CD4-positive, alpha-beta memory T cell (primary cell): Measurements from ENCODE around the gene LRP1B. TPM values are rescaled to one million over a fixed set of nuclear protein-coding genes. Genes with fewer than 3 reads are reported as not detected.

Source experiments
- CTCF ChIA-PET: fragments of 350-600 bp; sonication (Branson Sonifier 250); formaldehyde crosslinking; loops from one replicate; lab custom pipeline; 2021; ENCODE audit warnings: inconsistent platforms; ENCODE audit not compliant: partially characterized antibody; lab: Charles Lee
- POLR2A ChIA-PET: fragments of 350-600 bp; sonication (Branson Sonifier 250); formaldehyde crosslinking; loops from one replicate; lab custom pipeline; 2021; ENCODE audit not compliant: partially characterized antibody; lab: Charles Lee
- DNase-seq, 5 donors: peaks; one replicate each; pipeline versions ENCODE4 v3.0.0 to v3.0.0-alpha.2; 2020 to 2022; ENCODE audit warnings: mixed read lengths in 1 of 5
- H3K27ac ChIP-seq: one replicate; pipeline ENCODE4 v1.7.0; 2013; ENCODE audit warnings: low read depth, low read length
- H3K27me3 ChIP-seq: 2 replicates; pipeline ENCODE4 v1.7.0; 2013; ENCODE audit warnings: mild to moderate bottlenecking, low read length, moderate library complexity; ENCODE audit not compliant: insufficient read depth
- H3K36me3 ChIP-seq: 2 replicates; pipeline ENCODE4 v1.7.0; 2013; ENCODE audit warnings: mild to moderate bottlenecking, low read length, moderate library complexity; ENCODE audit not compliant: insufficient read depth
- H3K4me1 ChIP-seq: 2 replicates; pipeline ENCODE4 v1.7.0; 2013; ENCODE audit warnings: mild to moderate bottlenecking, low read length, moderate library complexity; ENCODE audit not compliant: insufficient read depth
- H3K4me3 ChIP-seq, 2 donors: one replicate each; pipeline ENCODE4 v1.7.0; 2013; ENCODE audit warnings: low read length in 2 of 2, mild to moderate bottlenecking in 1 of 2
- H3K9me3 ChIP-seq, 2 donors: one replicate each; pipeline ENCODE4 v1.7.0; 2013; ENCODE audit warnings: low read length in 2 of 2, control low read depth in 1 of 2; ENCODE audit not compliant: control insufficient read depth in 1 of 2
- H3K27ac Mint-ChIP-seq, 7 donors: one replicate each; pipeline ENCODE4 v1.8.0; 2020 to 2021; ENCODE audit warnings: mixed read lengths in 7 of 7, mild to moderate bottlenecking in 6 of 7, inconsistent platforms in 3 of 7, moderate library complexity in 3 of 7
- H3K27me3 Mint-ChIP-seq, 2 donors: one replicate each; pipeline ENCODE4 v1.8.0; 2020 to 2021; ENCODE audit warnings: mixed read lengths in 2 of 2
- H3K36me3 Mint-ChIP-seq, 2 donors: one replicate each; pipeline ENCODE4 v1.8.0; 2020 to 2021; ENCODE audit warnings: mixed read lengths in 2 of 2, inconsistent platforms in 1 of 2, mild to moderate bottlenecking in 1 of 2
- H3K4me1 Mint-ChIP-seq, 4 donors: one replicate each; pipeline ENCODE4 v1.8.0; 2020 to 2021; ENCODE audit warnings: mixed read lengths in 4 of 4, mild to moderate bottlenecking in 1 of 4
- H3K4me3 Mint-ChIP-seq, 8 donors: one replicate each; pipeline ENCODE4 v1.8.0; 2020 to 2021; ENCODE audit warnings: mixed read lengths in 8 of 8, mild to moderate bottlenecking in 7 of 8, moderate library complexity in 6 of 8, inconsistent platforms in 3 of 8
- H3K9me3 Mint-ChIP-seq, 8 donors: one replicate each; pipeline ENCODE4 v1.8.0; 2020 to 2021; ENCODE audit warnings: mixed read lengths in 8 of 8, mild to moderate bottlenecking in 5 of 8, inconsistent platforms in 3 of 8, moderate library complexity in 1 of 8
- intact Hi-C: fragments of 100-400 bp; cut with micrococcal nuclease; formaldehyde crosslinking; loops from one replicate; pipeline ENCODE4 v1.15.1; 2023
- polyA plus RNA-seq, 2 donors: library from polyadenylated mRNA; unstranded; fragments of 300-500 nt; fragmentation: Illumina TruSeq; gene quantifications; one replicate each; pipeline ENCODE4 v1.2.3, GENCODE V29; 2021
- total RNA-seq, 2 experiments: library from RNA; stranded (reverse); gene quantifications; one replicate each; pipeline ENCODE4 v1.2.3, GENCODE V29; 2021

The LRP1B gene
- total and polyA plus RNA-seq, 4 experiments from 2014 or later: not detected

- CTCF ChIA-PET: no interaction called here
- Mint-ChIP-seq H3K27ac (no peak overlapping the region), H3K4me1 (no peaks in the 10 kb centered on the region), H3K36me3 (no peaks in the 10 kb centered on the region), H3K9me3 (peaks cover 0 to 12% (median 4%) of the 10 kb centered on the region in 8 donors), H3K27me3 (no peaks in the 10 kb centered on the region), H3K4me3 (no peak overlapping the region)
- no peaks in the 10 kb centered on the region for H3K9me3 ChIP-seq
- no peak overlapping the region for H3K4me3 ChIP-seq
- intact Hi-C loops: no loop called here
- no peak overlapping the region for H3K27ac ChIP-seq
- POLR2A ChIA-PET: no interaction called here
- DNase-seq: no peak
- H3K36me3 ChIP-seq: no peaks in the 10 kb centered on the region
- H3K27me3 ChIP-seq: no peaks in the 10 kb centered on the region
- H3K4me1 ChIP-seq: no peaks in the 10 kb centered on the region
Measured at GRCh38 chr2:141259683-141260082, 871.1 kb downstream of the LRP1B start.

GRCh38 chr2:141242008-141242407 lies 888.8 kb downstream of the LRP1B start:
- no peak overlapping the region for H3K4me3 ChIP-seq
- no peaks in the 10 kb centered on the region for H3K36me3 ChIP-seq
- no peak overlapping the region for H3K4me3 Mint-ChIP-seq
- H3K27ac ChIP-seq: no peak overlapping the region
- H3K27me3 Mint-ChIP-seq: no peaks in the 10 kb centered on the region
- no peak for DNase-seq
- ChIA-PET POLR2A (no interaction called here), CTCF (no interaction called here)
- no peaks in the 10 kb centered on the region for H3K4me1 ChIP-seq
- intact Hi-C loops: no loop called here
- H3K9me3 ChIP-seq: no peaks in the 10 kb centered on the region
- no peaks in the 10 kb centered on the region for H3K36me3 Mint-ChIP-seq
- H3K9me3 Mint-ChIP-seq: peaks cover 0 to 16% (median 10%) of the 10 kb centered on the region in 8 donors
- no peaks in the 10 kb centered on the region for H3K4me1 Mint-ChIP-seq
- H3K27ac Mint-ChIP-seq: no peak overlapping the region
- H3K27me3 ChIP-seq: no peaks in the 10 kb centered on the region

- H3K9me3 Mint-ChIP-seq: peaks cover 2 to 21% (median 13%) of the 10 kb centered on the region in 8 donors
- intact Hi-C loops: no loop called here
- CTCF ChIA-PET: no interaction called here
Measured at GRCh38 chr2:141226560-141226959, 904.3 kb downstream of the LRP1B start.

GRCh38 chr2:141207036-141207385 lies 923.8 kb downstream of the LRP1B start:
- Histone ChIP-seq H3K27ac (no peak overlapping the region), H3K36me3 (no peaks in the 10 kb centered on the region), H3K9me3 (peaks cover 0 to 3% of the 10 kb centered on the region in 2 donors), H3K27me3 (no peaks in the 10 kb centered on the region), H3K4me3 (no peak overlapping the region), H3K4me1 (no peaks in the 10 kb centered on the region)
- Mint-ChIP-seq H3K27ac (no peak overlapping the region), H3K4me3 (no peak overlapping the region), H3K36me3 (no peaks in the 10 kb centered on the region), H3K27me3 (no peaks in the 10 kb centered on the region), H3K9me3 (peaks cover 4 to 14% (median 8%) of the 10 kb centered on the region in 8 donors), H3K4me1 (no peaks in the 10 kb centered on the region)
- DNase-seq: no peak
- intact Hi-C loops: no loop called here
- POLR2A ChIA-PET: no interaction called here
- CTCF ChIA-PET: no interaction called here

More at GRCh38 chr2:141226560-141226959, 904.3 kb downstream of the LRP1B start:
- Histone ChIP-seq H3K27ac (no peak overlapping the region), H3K4me3 (no peak overlapping the region), H3K9me3 (no peaks in the 10 kb centered on the region), H3K4me1 (no peaks in the 10 kb centered on the region), H3K27me3 (no peaks in the 10 kb centered on the region), H3K36me3 (no peaks in the 10 kb centered on the region)
- Mint-ChIP-seq H3K27me3 (no peaks in the 10 kb centered on the region), H3K27ac (no peak overlapping the region), H3K4me3 (no peak overlapping the region), H3K36me3 (no peaks in the 10 kb centered on the region), H3K4me1 (no peaks in the 10 kb centered on the region)
- POLR2A ChIA-PET: no interaction called here
- no peak for DNase-seq

GRCh38 chr2:141201016-141201565 lies 929.7 kb downstream of the LRP1B start:
- Histone ChIP-seq H3K9me3 (no peaks in the 10 kb centered on the region), H3K27ac (no peak overlapping the region), H3K27me3 (no peaks in the 10 kb centered on the region), H3K4me3 (no peak overlapping the region), H3K4me1 (no peaks in the 10 kb centered on the region), H3K36me3 (no peaks in the 10 kb centered on the region)
- Mint-ChIP-seq H3K27ac (no peak overlapping the region), H3K4me1 (no peaks in the 10 kb centered on the region), H3K9me3 (peaks cover 0 to 18% (median 8%) of the 10 kb centered on the region in 8 donors), H3K36me3 (no peaks in the 10 kb centered on the region), H3K27me3 (no peaks in the 10 kb centered on the region), H3K4me3 (no peak overlapping the region)
- DNase-seq: no peak
- intact Hi-C loops: no loop called here
- POLR2A ChIA-PET: no interaction called here
- CTCF ChIA-PET: no interaction called here

GRCh38 chr2:141200191-141200590 lies 930.6 kb downstream of the LRP1B start:
- Histone ChIP-seq H3K36me3 (no peaks in the 10 kb centered on the region), H3K27ac (no peak overlapping the region), H3K4me3 (no peak overlapping the region), H3K4me1 (no peaks in the 10 kb centered on the region), H3K9me3 (no peaks in the 10 kb centered on the region), H3K27me3 (no peaks in the 10 kb centered on the region)
- Mint-ChIP-seq H3K36me3 (no peaks in the 10 kb centered on the region), H3K9me3 (peaks cover 0 to 19% (median 10%) of the 10 kb centered on the region in 8 donors), H3K27ac (no peak overlapping the region), H3K4me1 (no peaks in the 10 kb centered on the region), H3K4me3 (no peak overlapping the region), H3K27me3 (no peaks in the 10 kb centered on the region)
- CTCF ChIA-PET: no interaction called here
- intact Hi-C loops: no loop called here
- DNase-seq: no peak
- POLR2A ChIA-PET: no interaction called here

- intact Hi-C loops: no loop called here
- H3K27me3 Mint-ChIP-seq: no peaks in the 10 kb centered on the region
- POLR2A ChIA-PET: no interaction called here
- Histone ChIP-seq H3K4me1 (no peaks in the 10 kb centered on the region), H3K4me3 (no peak overlapping the region), H3K27ac (no peak overlapping the region), H3K27me3 (no peaks in the 10 kb centered on the region), H3K36me3 (no peaks in the 10 kb centered on the region), H3K9me3 (no peaks in the 10 kb centered on the region)
- H3K36me3 Mint-ChIP-seq: no peaks in the 10 kb centered on the region
- H3K4me1 Mint-ChIP-seq: no peaks in the 10 kb centered on the region
- H3K9me3 Mint-ChIP-seq: peaks cover 0 to 23% (median 10%) of the 10 kb centered on the region in 8 donors
- no peak overlapping the region for H3K27ac Mint-ChIP-seq
- DNase-seq: no peak
- CTCF ChIA-PET: no interaction called here
- no peak overlapping the region for H3K4me3 Mint-ChIP-seq
Measured at GRCh38 chr2:141199711-141200110, 931.1 kb downstream of the LRP1B start.

- POLR2A ChIA-PET: no interaction called here
Measured at GRCh38 chr2:141195087-141195486, 935.7 kb downstream of the LRP1B start.

More at GRCh38 chr2:141195087-141195486, 935.7 kb downstream of the LRP1B start:
- Mint-ChIP-seq H3K4me1 (no peaks in the 10 kb centered on the region), H3K9me3 (peaks cover 0 to 17% (median 7%) of the 10 kb centered on the region in 8 donors), H3K27me3 (no peaks in the 10 kb centered on the region), H3K36me3 (no peaks in the 10 kb centered on the region), H3K4me3 (no peak overlapping the region), H3K27ac (no peak overlapping the region)
- no peak overlapping the region for H3K4me3 ChIP-seq
- no peaks in the 10 kb centered on the region for H3K4me1 ChIP-seq
- CTCF ChIA-PET: no interaction called here
- no peak for DNase-seq
- H3K27me3 ChIP-seq: no peaks in the 10 kb centered on the region
- H3K9me3 ChIP-seq: no peaks in the 10 kb centered on the region
- no peak overlapping the region for H3K27ac ChIP-seq
- H3K36me3 ChIP-seq: no peaks in the 10 kb centered on the region
- intact Hi-C loops: no loop called here
